ENCODE results near the gene CACNA1C.

The CACNA1C gene

GRCh38 chr12:2487278-2487677, 434.5 kb downstream of the CACNA1C start:
- no peak overlapping the region for H3K27ac ChIP-seq
- no peak for TF ChIP-seq CTCF (conservative IDR thresholded peaks at IDR 0.05)

- no peak overlapping the region for H3K27ac ChIP-seq
- no peak for TF ChIP-seq CTCF (conservative IDR thresholded peaks at IDR 0.05)
These were observed 435.3 kb downstream of the CACNA1C start for GRCh38 chr12:2488131-2488530.

GRCh38 chr12:2488596-2488995, 435.8 kb downstream of the CACNA1C start:
- no peak for TF ChIP-seq CTCF (conservative IDR thresholded peaks at IDR 0.05)
- H3K27ac ChIP-seq: no peak overlapping the region

- no peak overlapping the region for H3K27ac ChIP-seq
- no peak for TF ChIP-seq CTCF (conservative IDR thresholded peaks at IDR 0.05)
These were observed 436.5 kb downstream of the CACNA1C start for GRCh38 chr12:2489275-2489674.

- TF ChIP-seq CTCF (conservative IDR thresholded peaks at IDR 0.05): no peak
- peak overlapping the region; percentile 42 for H3K27ac ChIP-seq
These were observed 438.0 kb downstream of the CACNA1C start for GRCh38 chr12:2490831-2491230.

- H3K27ac ChIP-seq: peak overlapping the region; percentile 42
These were observed 438.6 kb downstream of the CACNA1C start for GRCh38 chr12:2491349-2491748.

GRCh38 chr12:2492236-2492635, 439.4 kb downstream of the CACNA1C start:
- no peak overlapping the region for H3K27ac ChIP-seq
- no peak for TF ChIP-seq CTCF (conservative IDR thresholded peaks at IDR 0.05)

- TF ChIP-seq CTCF (conservative IDR thresholded peaks at IDR 0.05): no peak
- H3K27ac ChIP-seq: no peak overlapping the region
These were observed 440.3 kb downstream of the CACNA1C start for GRCh38 chr12:2493086-2493485.
